Pancreas (tissue), 10 donors: Measurements from ENCODE around the gene PRTFDC1. TPM values are rescaled to one million over a fixed set of nuclear protein-coding genes. Genes with fewer than 3 reads are reported as not detected.
A peak's percentile ranks its signal among the peaks of the same experiment; 100 is the strongest.
"Not testable (repeated sequence)": the region's sequence is repeated elsewhere in the genome, so short reads cannot be mapped to it uniquely, and the experiment has no call there.

Experiments used
- ATAC-seq, 4 donors: fragments of 200-7000 bp; cut with Tn5 transposase; one replicate each; pipeline versions ENCODE4 v1.8.0 to v1.9.1; 2020; ENCODE audit warnings: mild to moderate bottlenecking in 4 of 4, moderate library complexity in 4 of 4
- DNase-seq, 6 donors: peaks; one replicate each; pipeline ENCODE4 v3.0.0-alpha.2; 2020
- FAIRE-seq: peaks from 2 replicates; lab custom pipeline; 2012; peaks lifted over from hg19 to GRCh38; lab: Jason Lieb, UNC
- H3K27ac ChIP-seq, 4 donors: fragments of 200-600 bp; sonication (generic); 1 replicate in 3 of 4; 2 replicates in 1 of 4; pipeline versions ENCODE4 v1.5.0 to v1.8.0; 2020
- H3K27me3 ChIP-seq, 4 donors: fragments of 200-600 bp; one replicate each; pipeline ENCODE4 v1.8.0; 2021
- H3K36me3 ChIP-seq, 3 donors: fragments of 200-600 bp; sonication (generic) in 1 of 3; one replicate each; pipeline versions ENCODE4 v1.5.0 to v1.8.0; 2020 to 2021
- H3K4me1 ChIP-seq, 3 donors: fragments of 200-600 bp; one replicate each; pipeline ENCODE4 v1.8.0; 2021
- H3K4me3 ChIP-seq, 4 donors: fragments of 200-600 bp; sonication (generic) in 2 of 4; one replicate each; pipeline versions ENCODE4 v1.5.0 to v1.8.0; 2020 to 2021
- H3K9me3 ChIP-seq, 4 donors: fragments of 200-600 bp; one replicate each; pipeline ENCODE4 v1.8.0; 2021
- CTCF ChIP-seq, 4 donors: fragments of 200-600 bp; sonication (generic) in 3 of 4; IDR thresholded peaks; one replicate each; pipeline versions ENCODE4 v1.5.0 to v1.8.0; 2021; ENCODE audit warnings: antibody characterized with exemption in 4 of 4
- WGBS, 2 donors: extraction: QIAGEN DNeasy Blood & Tissue Kit; methylation state at CpG; one replicate each; pipeline ENCODE4 v1.1.7; 2013; 5-methylcytosine and 5-hydroxymethylcytosine counted together
- intact Hi-C, 3 donors: fragments of 100-400 bp; cut with DNase I; formaldehyde crosslinking; loops; one replicate each; pipeline versions ENCODE4 v1.11.1 to v1.14.2; 2022
- polyA plus RNA-seq, 2 donors: library from polyadenylated mRNA; stranded (reverse); fragments of 200-250 nt; gene quantifications; one replicate each; pipeline ENCODE4 v1.2.3, GENCODE V29; 2013
- total RNA-seq, 6 donors: library from RNA; stranded (reverse); fragmentation: NEBNext Ultra II Directional in 4 of 6; extraction: Animal tissue kit (Norgen Biotek cat#: 25700) in 4 of 6; gene quantifications; one replicate each; pipeline versions ENCODE4 v1.2.1 to v1.2.4, GENCODE V29; 2021 to 2023
- donor health status: healthy with polysubstance abuse.
- donor health status: DM: no; HTN: no; CAD: no; lungs with moderate emphysema.
- donor health status: DM: no; HTN: no; CAD: no.
- donor health status: control.
- donor health status: control.
- donor health status: Bipolar disorder and iron deficiency.
- donor health status: DM: yes; HTN: yes; CAD: no.
- donor health status: DM: no; HTN: no; CAD: no.
- donor health status: DM: no; HTN: no; CAD: no.
- donor health status: DM: yes; HTN: yes; CAD: no.

PRTFDC1 gene
- total and polyA plus RNA-seq, 8 donors: 1.7 to 6.1 (median 2.8) TPM

DNA sequence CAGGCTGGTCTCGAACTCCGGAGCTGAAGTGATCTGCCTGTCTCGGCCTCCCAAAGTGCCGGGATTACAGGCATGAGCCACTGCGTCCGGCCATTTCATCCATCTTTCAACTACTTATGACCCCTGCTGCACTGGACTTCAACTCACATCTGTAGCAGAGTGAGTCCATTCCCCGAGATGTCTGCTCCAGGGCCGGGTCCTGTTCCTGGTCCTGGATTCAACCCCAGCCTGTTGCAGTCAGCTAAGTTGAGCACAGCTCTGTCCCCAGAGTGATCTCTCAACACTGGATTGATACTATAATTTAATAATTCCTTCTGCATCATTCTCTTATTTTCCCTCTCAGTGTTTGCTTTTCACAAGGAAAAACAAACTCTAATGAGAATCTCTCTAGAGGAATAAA is 25.8 kb downstream of the PRTFDC1 start:
- no peaks in the 10 kb centered on the region for H3K4me1 ChIP-seq
- no peaks in the 10 kb centered on the region for H3K9me3 ChIP-seq
- ATAC-seq (no peak), FAIRE-seq (no peak), DNase-seq (no peak)
- H3K4me3 ChIP-seq: no peak overlapping the region
- 86 to 90% methylated on average over 8 of the region's 8 CpGs for WGBS, 2 donors
- H3K27ac ChIP-seq: no peak overlapping the region
- H3K27me3 ChIP-seq: no peaks in the 10 kb centered on the region
- no peaks in the 10 kb centered on the region for H3K36me3 ChIP-seq
- intact Hi-C loops: no loop called here
- TF ChIP-seq CTCF (IDR thresholded peaks at IDR 0.05): no peak

- Histone ChIP-seq H3K27me3 (no peaks in the 10 kb centered on the region), H3K27ac (no peak overlapping the region), H3K4me3 (no peak overlapping the region), H3K4me1 (no peaks in the 10 kb centered on the region), H3K9me3 (no peaks in the 10 kb centered on the region), H3K36me3 (no peaks in the 10 kb centered on the region)
- intact Hi-C loops: no loop called here
- no peak for TF ChIP-seq CTCF (IDR thresholded peaks at IDR 0.05)
- FAIRE-seq (no peak), DNase-seq (no peak), ATAC-seq (no peak)
- WGBS, 2 donors: 94% methylated on average over 4 of the region's 4 CpGs
Observed at GRCh38 chr10:24925799-24926198, 26.6 kb downstream of the PRTFDC1 start.

- H3K27ac ChIP-seq, DNase-seq, intact Hi-C loops, H3K4me1 ChIP-seq, FAIRE-seq, H3K36me3 ChIP-seq, H3K4me3 ChIP-seq, H3K27me3 ChIP-seq, H3K9me3 ChIP-seq, ATAC-seq: not testable (repeated sequence)
Observed at GRCh38 chr10:24924483-24924882, 27.9 kb downstream of the PRTFDC1 start.

- H3K9me3 ChIP-seq, H3K4me1 ChIP-seq, FAIRE-seq, H3K36me3 ChIP-seq, DNase-seq, H3K27ac ChIP-seq, H3K27me3 ChIP-seq, intact Hi-C loops, ATAC-seq, H3K4me3 ChIP-seq: not testable (repeated sequence)
- 93% methylated on average over 6 of the region's 6 CpGs for WGBS, 2 donors
Observed at GRCh38 chr10:24922222-24922868, 30.1 kb downstream of the PRTFDC1 start.

GRCh38 chr10:24920907-24921881 is 31.2 kb downstream of the PRTFDC1 start:
- Histone ChIP-seq H3K27me3 (no peaks in the 10 kb centered on the region), H3K4me3 (no peak overlapping the region), H3K36me3 (no peaks in the 10 kb centered on the region), H3K4me1 (no peaks in the 10 kb centered on the region), H3K27ac (peak overlapping the region in 1 of 4 donors; percentile 27), H3K9me3 (no peaks in the 10 kb centered on the region)
- ATAC-seq (peak in 3 of 4 donors; percentile 75 to 92 (median 87)), DNase-seq (peak in 1 of 6 donors; percentile 50), FAIRE-seq (no peak)
- no peak for TF ChIP-seq CTCF (IDR thresholded peaks at IDR 0.05)
- intact Hi-C loops: no loop called here
- 62 to 63% methylated on average over 7 of the region's 7 CpGs for WGBS, 2 donors

- H3K4me3 ChIP-seq, DNase-seq, ATAC-seq, H3K27me3 ChIP-seq, FAIRE-seq, H3K9me3 ChIP-seq, H3K4me1 ChIP-seq, H3K27ac ChIP-seq, H3K36me3 ChIP-seq, intact Hi-C loops: not testable (repeated sequence)
- 84 to 100% methylated on average over 2 of the region's 2 CpGs for WGBS, 2 donors
Observed at GRCh38 chr10:24920192-24920591, 32.2 kb downstream of the PRTFDC1 start.

DNA sequence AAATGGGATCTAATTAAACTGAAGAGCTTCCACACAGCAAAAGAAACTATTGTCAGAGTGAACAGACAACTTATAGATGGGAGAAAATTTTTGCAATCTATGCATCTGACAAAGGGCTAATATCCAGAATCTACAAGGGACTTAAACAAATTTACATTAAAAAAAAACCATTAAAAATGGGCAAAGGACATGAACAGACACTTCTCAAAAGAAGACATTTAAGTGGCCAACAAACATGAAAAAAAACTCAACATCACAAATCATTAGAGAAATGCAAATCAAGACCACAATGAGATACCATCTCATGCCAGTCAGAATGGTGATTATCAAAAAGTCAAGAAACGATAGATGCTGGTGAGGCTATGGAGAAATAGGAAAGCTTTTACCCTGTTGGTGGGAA is 32.8 kb downstream of the PRTFDC1 start:
- H3K4me3 ChIP-seq, H3K27me3 ChIP-seq, H3K36me3 ChIP-seq, ATAC-seq, H3K4me1 ChIP-seq, intact Hi-C loops, H3K27ac ChIP-seq, DNase-seq, H3K9me3 ChIP-seq, FAIRE-seq: not testable (repeated sequence)
- WGBS, 2 donors: 88 to 97% methylated on average over 1 of the region's 1 CpG
